Prostate gland (tissue), 2 donors: Measurements from ENCODE around the gene ZNF593OS. TPM values are rescaled to one million over a fixed set of nuclear protein-coding genes. Genes with fewer than 3 reads are reported as not detected.

Experiments
- DNase-seq: peaks from one replicate; pipeline ENCODE4 v3.0.0-alpha.2; 2019; ENCODE audit warnings: low spot score
- H3K27ac ChIP-seq, 2 donors: fragments of 200-600 bp; sonication (generic); 2 replicates each; pipeline ENCODE4 v1.5.1; 2017 to 2019
- H3K27me3 ChIP-seq: fragments of 200-600 bp; sonication (generic); replicated peaks from 2 replicates; pipeline ENCODE4 v1.5.1; 2019; ENCODE audit not compliant: insufficient read depth
- H3K36me3 ChIP-seq, 2 donors: fragments of 200-600 bp; sonication (generic); 1 replicate in 1 of 2; 2 replicates in 1 of 2; pipeline versions ENCODE4 v1.5.1 to v1.8.1; 2017 to 2019
- H3K4me1 ChIP-seq: fragments of 200-600 bp; sonication (generic); replicated peaks from 2 replicates; pipeline ENCODE4 v1.5.1; 2019
- H3K4me3 ChIP-seq, 2 donors: fragments of 200-600 bp; sonication (generic); 2 replicates each; pipeline ENCODE4 v1.5.1; 2017 to 2019
- H3K9me3 ChIP-seq: fragments of 200-600 bp; sonication (generic); 2 replicates; pipeline ENCODE4 v1.5.1; 2017
- CTCF ChIP-seq, 4 experiments: fragments of 200-600 bp in 2 of 4; fragments of 450-650 bp in 2 of 4; sonication (generic) in 2 of 4; IDR thresholded peaks; 1 replicate in 3 of 4; 2 replicates in 1 of 4; pipeline ENCODE4 v1.5.1; 2016 to 2019; ENCODE audit warnings: antibody characterized with exemption in 4 of 4, mild to moderate bottlenecking in 2 of 4, moderate library complexity in 2 of 4
- POLR2A ChIP-seq: fragments of 450-650 bp; IDR thresholded peaks from one replicate; pipeline ENCODE4 v1.6.1; 2016; ENCODE audit warnings: antibody characterized with exemption, mild to moderate bottlenecking
- POLR2AphosphoS5 ChIP-seq: sonication (generic); formaldehyde crosslinking; IDR thresholded peaks from one replicate; pipeline ENCODE4 v1.6.1; 2017; ENCODE audit warnings: antibody characterized with exemption
- WGBS: methylation state at CpG from one replicate; pipeline ENCODE4 v1.1.5; 2018; 5-methylcytosine and 5-hydroxymethylcytosine counted together
- intact Hi-C: fragments of 100-400 bp; cut with DNase I; formaldehyde crosslinking; loops from one replicate; pipeline ENCODE4 v1.14.2; 2022
- total RNA-seq, 2 donors: library from RNA; depleted of rRNA; stranded (reverse); fragments of >200 nt; gene quantifications; one replicate each; pipeline ENCODE4 v1.1.0, GENCODE V29; 2016

Gene ZNF593OS
- total RNA-seq, 2 donors from 2014 or later = not detected

GRCh38 chr1:26169669-26170471, 1.8 kb downstream of the ZNF593OS start, which contains the start of gene ZNF593:
Gene ZNF593, plus strand, starts transcription at chr1:26169908. Its CDS starts 76 bp downstream, at chr1:26169984.
- Histone ChIP-seq H3K27ac (peak within 1 kb of the TSS; percentile 68 to 77), H3K4me1 (no peaks in the 10 kb centered on the region), H3K9me3 (no peaks in the 10 kb centered on the region), H3K27me3 (no peaks in the 10 kb centered on the region), H3K4me3 (peak within 1 kb of the TSS; percentile 75 to 95), H3K36me3 (no peaks in the 10 kb centered on the region)
- TF ChIP-seq CTCF (IDR thresholded peaks at IDR 0.05) (peak; percentile 92 to 99 (median 96)), POLR2A (peak; percentile 52), POLR2AphosphoS5 (peak; percentile 91)
- intact Hi-C loops = loop anchor here (2.0 to 5.0 kb wide), 2 partner anchors 63 to 152 kb away; no protein-coding TSS in a partner anchor
- DNase-seq = peak; percentile 87
- WGBS = 2% methylated on average over 35 of the region's 76 CpGs

GRCh38 chr1:26169198-26169554, 2.5 kb downstream of the ZNF593OS start:
- peak overlapping the region; percentile 75 to 95 for H3K4me3 ChIP-seq

GRCh38 chr1:26168410-26169197, 3.0 kb downstream of the ZNF593OS start, which contains the start of gene C1orf232:
Gene C1orf232, minus strand, starts transcription at chr1:26168963. Its CDS starts 464 bp downstream, at chr1:26168499.
- H3K27me3 ChIP-seq = no peaks in the 10 kb centered on the region
- no peak for DNase-seq
- peak within 1 kb of the TSS; percentile 75 to 95 for H3K4me3 ChIP-seq
- 52% methylated on average over 5 of the region's 5 CpGs for WGBS
- H3K27ac ChIP-seq = peak within 1 kb of the TSS; percentile 68 to 77
- no peaks in the 10 kb centered on the region for H3K9me3 ChIP-seq
- H3K36me3 ChIP-seq = no peaks in the 10 kb centered on the region
- TF ChIP-seq POLR2AphosphoS5 (no peak), POLR2A (no peak), CTCF (IDR thresholded peaks at IDR 0.05) (no peak)
- no peaks in the 10 kb centered on the region for H3K4me1 ChIP-seq
- intact Hi-C loops = loop anchor here (2.0 to 5.0 kb wide), 2 partner anchors 64 to 154 kb away; no protein-coding TSS in a partner anchor

More at GRCh38 chr1:26169198-26169554, 2.5 kb downstream of the ZNF593OS start:
- no peak for TF ChIP-seq POLR2A
- no peak for TF ChIP-seq CTCF (IDR thresholded peaks at IDR 0.05)
- no peak for TF ChIP-seq POLR2AphosphoS5
- H3K27me3 ChIP-seq = no peaks in the 10 kb centered on the region
- intact Hi-C loops = loop anchor here (2.0 to 5.0 kb wide), 2 partner anchors 64 to 153 kb away; no protein-coding TSS in a partner anchor
- H3K27ac ChIP-seq = peak overlapping the region; percentile 68 to 77
- WGBS = 73% methylated on average over 4 of the region's 4 CpGs
- H3K9me3 ChIP-seq = no peaks in the 10 kb centered on the region
- no peaks in the 10 kb centered on the region for H3K4me1 ChIP-seq
- no peaks in the 10 kb centered on the region for H3K36me3 ChIP-seq
- DNase-seq = no peak

- H3K4me1 ChIP-seq = no peaks in the 10 kb centered on the region
- H3K9me3 ChIP-seq = no peaks in the 10 kb centered on the region
- no peaks in the 10 kb centered on the region for H3K36me3 ChIP-seq
- H3K27ac ChIP-seq = no peak overlapping the region
- intact Hi-C loops = loop anchor here (5.0 kb wide), 1 partner anchor 156 kb away; no protein-coding TSS in a partner anchor
- DNase-seq = no peak
- no peak overlapping the region for H3K4me3 ChIP-seq
- no peak for TF ChIP-seq CTCF (IDR thresholded peaks at IDR 0.05)
- TF ChIP-seq POLR2AphosphoS5 = no peak
- no peaks in the 10 kb centered on the region for H3K27me3 ChIP-seq
- WGBS = 75% methylated on average over 4 of the region's 4 CpGs
These were observed 4.8 kb downstream of the ZNF593OS start for GRCh38 chr1:26166719-26167281.
